ENCODE results near the gene SLC44A2. TPM values are rescaled to one million over a fixed set of nuclear protein-coding genes. Genes with fewer than 3 reads are reported as not detected.

The SLC44A2 gene
- total RNA-seq, 4 donors from 2014 or later = 36.6 to 371 (median 81.4) TPM

- in situ Hi-C loops (cut with MboI; ENCODE audit: low pct_ligation_motif_present in 1 of 4, low pct_unique_long_range_greater_than_20kb in 1 of 4, low sequenced_read_pairs in 3 of 4) = no loop called here
- Histone ChIP-seq H3K4me3 (no peak overlapping the region), H3K27me3 (no peaks in the 10 kb centered on the region), H3K27ac (peak overlapping the region in 1 of 4 donors; percentile 16), H3K36me3 (no peaks in the 10 kb centered on the region), H3K9me3 (no peaks in the 10 kb centered on the region), H3K4me1 (peaks cover 2 to 13% (median 4%) of the 10 kb centered on the region in 4 donors)
- intact Hi-C loops (cut with DNase I; ENCODE audit: low total_unique reads) = no loop called here
- TF ChIP-seq POLR2A (IDR thresholded peaks at IDR 0.05) = no peak
- no peak for TF ChIP-seq EP300 (IDR thresholded peaks at IDR 0.05; ENCODE audit: low read depth)
- TF ChIP-seq POLR2AphosphoS5 (IDR thresholded peaks at IDR 0.05) = no peak
- no peak for TF ChIP-seq CTCF (IDR thresholded peaks at IDR 0.05)
- WGBS, 2 donors (ENCODE audit: low coverage in 1 of 2) = 87 to 96% methylated on average over 9 to 15 of the region's 15 CpGs
- no peak for DNase-seq
Measured at GRCh38 chr19:10617409-10618121, 7.8 kb upstream of the SLC44A2 start.

GRCh38 chr19:10618846-10619245, 6.5 kb upstream of the SLC44A2 start:
- intact Hi-C loops (cut with DNase I; ENCODE audit: low total_unique reads) = no loop called here
- 99 to 100% methylated on average over 6 to 8 of the region's 8 CpGs for WGBS, 2 donors (ENCODE audit: low coverage in 1 of 2)
- Histone ChIP-seq H3K9me3 (no peaks in the 10 kb centered on the region), H3K4me1 (peaks cover 0 to 2% (median under 1%) of the 10 kb centered on the region in 4 donors), H3K27ac (no peak overlapping the region), H3K27me3 (no peaks in the 10 kb centered on the region), H3K36me3 (no peaks in the 10 kb centered on the region), H3K4me3 (no peak overlapping the region)
- DNase-seq = no peak
- TF ChIP-seq POLR2AphosphoS5 (IDR thresholded peaks at IDR 0.05) = no peak
- no peak for TF ChIP-seq EP300 (IDR thresholded peaks at IDR 0.05; ENCODE audit: low read depth)
- TF ChIP-seq POLR2A (IDR thresholded peaks at IDR 0.05) = no peak
- no peak for TF ChIP-seq CTCF (IDR thresholded peaks at IDR 0.05)
- in situ Hi-C loops (cut with MboI; ENCODE audit: low pct_ligation_motif_present in 1 of 4, low pct_unique_long_range_greater_than_20kb in 1 of 4, low sequenced_read_pairs in 3 of 4) = no loop called here

- DNase-seq = no peak
- in situ Hi-C loops (cut with MboI; ENCODE audit: low pct_ligation_motif_present in 1 of 4, low pct_unique_long_range_greater_than_20kb in 1 of 4, low sequenced_read_pairs in 3 of 4) = no loop called here
- H3K4me1 ChIP-seq = peaks cover 8 to 21% (median 14%) of the 10 kb centered on the region in 4 donors
- H3K36me3 ChIP-seq = no peaks in the 10 kb centered on the region
- H3K9me3 ChIP-seq = no peaks in the 10 kb centered on the region
- no peak overlapping the region for H3K4me3 ChIP-seq
- intact Hi-C loops (cut with DNase I; ENCODE audit: low total_unique reads) = no loop called here
- no peak for TF ChIP-seq CTCF (IDR thresholded peaks at IDR 0.05)
- no peak for TF ChIP-seq EP300 (IDR thresholded peaks at IDR 0.05; ENCODE audit: low read depth)
- TF ChIP-seq POLR2A (IDR thresholded peaks at IDR 0.05) = no peak
- TF ChIP-seq POLR2AphosphoS5 (IDR thresholded peaks at IDR 0.05) = no peak
- H3K27me3 ChIP-seq = no peaks in the 10 kb centered on the region
- 98% methylated on average over 4 of the region's 4 CpGs; no CpG with 5 or more reads in 1 of the 2 donors for WGBS, 2 donors (ENCODE audit: low coverage in 1 of 2)
- no peak overlapping the region for H3K27ac ChIP-seq
Measured at GRCh38 chr19:10620786-10621185, 4.6 kb upstream of the SLC44A2 start.

GRCh38 chr19:10621966-10622365, 3.4 kb upstream of the SLC44A2 start:
- Histone ChIP-seq H3K4me3 (no peak overlapping the region), H3K27ac (no peak overlapping the region), H3K27me3 (no peaks in the 10 kb centered on the region), H3K4me1 (peaks cover 8 to 30% (median 17%) of the 10 kb centered on the region in 4 donors), H3K36me3 (no peaks in the 10 kb centered on the region), H3K9me3 (no peaks in the 10 kb centered on the region)
- WGBS, 2 donors (ENCODE audit: low coverage in 1 of 2) = 96% methylated on average over 4 to 8 of the region's 8 CpGs
- no peak for TF ChIP-seq POLR2AphosphoS5 (IDR thresholded peaks at IDR 0.05)
- no peak for TF ChIP-seq POLR2A (IDR thresholded peaks at IDR 0.05)
- no peak for TF ChIP-seq CTCF (IDR thresholded peaks at IDR 0.05)
- TF ChIP-seq EP300 (IDR thresholded peaks at IDR 0.05; ENCODE audit: low read depth) = no peak
- no peak for DNase-seq
- intact Hi-C loops (cut with DNase I; ENCODE audit: low total_unique reads) = no loop called here
- in situ Hi-C loops (cut with MboI; ENCODE audit: low pct_ligation_motif_present in 1 of 4, low pct_unique_long_range_greater_than_20kb in 1 of 4, low sequenced_read_pairs in 3 of 4) = no loop called here
